ENCODE measurements around the gene NOPCHAP1. TPM values are rescaled to one million over a fixed set of nuclear protein-coding genes. Genes with fewer than 3 reads are reported as not detected.
"Not testable (repeated sequence)": the region's sequence is repeated elsewhere in the genome, so short reads cannot be mapped to it uniquely, and the experiment has no call there.

NOPCHAP1 gene
- 3.2 and 3.8 TPM in 2 replicates for total RNA-seq (2014; rRNA removed)
- 15.6 TPM for polyA plus RNA-seq (2012)

- peak; percentile 84 for DNase-seq (ENCODE audit: low read depth)
These were observed at the start of gene NOPCHAP1 for GRCh38 chr12:104986022-104986941. NOPCHAP1 (plus strand) TSS chr12:104986316; CDS start chr12:104986353, 37 bp downstream.

- DNase-seq (ENCODE audit: low read depth), result peak; percentile 29
These were observed 47.7 kb upstream of the NOPCHAP1 start for GRCh38 chr12:104938371-104938770.

GRCh38 chr12:104939089-104939488, 47.0 kb upstream of the NOPCHAP1 start:
- DNase-seq (ENCODE audit: low read depth), result no peak

GRCh38 chr12:104941454-104941853, 44.7 kb upstream of the NOPCHAP1 start:
- DNase-seq (ENCODE audit: low read depth), result no peak

- peak; percentile 18 for DNase-seq (ENCODE audit: low read depth)
These were observed 44.0 kb upstream of the NOPCHAP1 start for GRCh38 chr12:104942075-104942474.

- not testable (repeated sequence) for DNase-seq (ENCODE audit: low read depth)
These were observed 42.7 kb upstream of the NOPCHAP1 start for GRCh38 chr12:104943401-104943800.

- no peak for DNase-seq (ENCODE audit: low read depth)
These were observed 41.9 kb upstream of the NOPCHAP1 start for GRCh38 chr12:104944252-104944651.

- not testable (repeated sequence) for DNase-seq (ENCODE audit: low read depth)
These were observed 37.4 kb upstream of the NOPCHAP1 start for GRCh38 chr12:104948716-104949115.

GRCh38 chr12:104951759-104952509, 34.2 kb upstream of the NOPCHAP1 start:
- peak; percentile 54 for DNase-seq (ENCODE audit: low read depth)

GRCh38 chr12:104952816-104953215, 33.3 kb upstream of the NOPCHAP1 start:
- no peak for DNase-seq (ENCODE audit: low read depth)

- DNase-seq (ENCODE audit: low read depth), result no peak
These were observed 32.8 kb upstream of the NOPCHAP1 start for GRCh38 chr12:104953323-104953722.

- no peak for DNase-seq (ENCODE audit: low read depth)
These were observed 30.4 kb upstream of the NOPCHAP1 start for GRCh38 chr12:104955703-104956102.

GRCh38 chr12:104956870-104957718, 29.0 kb upstream of the NOPCHAP1 start:
- DNase-seq (ENCODE audit: low read depth), result no peak

- no peak for DNase-seq (ENCODE audit: low read depth)
These were observed 28.5 kb upstream of the NOPCHAP1 start for GRCh38 chr12:104957719-104958000.

GRCh38 chr12:104958001-104958804, 27.9 kb upstream of the NOPCHAP1 start, which contains the start of gene SLC41A2:
SLC41A2 (minus strand) TSS chr12:104958290; CDS start chr12:104928527, 29,763 bp downstream.
- peak; percentile 86 for DNase-seq (ENCODE audit: low read depth)

- peak; percentile 11 for DNase-seq (ENCODE audit: low read depth)
These were observed 27.2 kb upstream of the NOPCHAP1 start for GRCh38 chr12:104958805-104959334.

- DNase-seq (ENCODE audit: low read depth), result peak; percentile 56
These were observed 26.7 kb upstream of the NOPCHAP1 start for GRCh38 chr12:104959335-104959841.

GRCh38 chr12:104960464-104960863, 25.7 kb upstream of the NOPCHAP1 start:
- DNase-seq (ENCODE audit: low read depth), result no peak

- DNase-seq (ENCODE audit: low read depth), result no peak
These were observed 22.4 kb upstream of the NOPCHAP1 start for GRCh38 chr12:104963757-104964156.
